ENCODE measurements around the gene MISP.

- TF ChIP-seq POLR2A (IDR thresholded peaks at IDR 0.05) (no peak), POLR2AphosphoS5 (IDR thresholded peaks at IDR 0.05) (no peak)
- TF ChIP-seq, protein P1, sequence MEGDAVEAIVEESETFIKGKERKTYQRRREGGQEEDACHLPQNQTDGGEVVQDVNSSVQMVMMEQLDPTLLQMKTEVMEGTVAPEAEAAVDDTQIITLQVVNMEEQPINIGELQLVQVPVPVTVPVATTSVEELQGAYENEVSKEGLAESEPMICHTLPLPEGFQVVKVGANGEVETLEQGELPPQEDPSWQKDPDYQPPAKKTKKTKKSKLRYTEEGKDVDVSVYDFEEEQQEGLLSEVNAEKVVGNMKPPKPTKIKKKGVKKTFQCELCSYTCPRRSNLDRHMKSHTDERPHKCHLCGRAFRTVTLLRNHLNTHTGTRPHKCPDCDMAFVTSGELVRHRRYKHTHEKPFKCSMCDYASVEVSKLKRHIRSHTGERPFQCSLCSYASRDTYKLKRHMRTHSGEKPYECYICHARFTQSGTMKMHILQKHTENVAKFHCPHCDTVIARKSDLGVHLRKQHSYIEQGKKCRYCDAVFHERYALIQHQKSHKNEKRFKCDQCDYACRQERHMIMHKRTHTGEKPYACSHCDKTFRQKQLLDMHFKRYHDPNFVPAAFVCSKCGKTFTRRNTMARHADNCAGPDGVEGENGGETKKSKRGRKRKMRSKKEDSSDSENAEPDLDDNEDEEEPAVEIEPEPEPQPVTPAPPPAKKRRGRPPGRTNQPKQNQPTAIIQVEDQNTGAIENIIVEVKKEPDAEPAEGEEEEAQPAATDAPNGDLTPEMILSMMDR (IDR thresholded peaks at IDR 0.05) = no peak
Observed at GRCh38 chr19:736125-736524, 14.8 kb upstream of the MISP start.
